GM21360 (cell line): ENCODE data around the gene EGLN3.

Source experiments
- ATAC-seq: cut with Tn5 transposase; IDR thresholded peaks from one replicate; pipeline ENCODE4 v1.9.1; 2021; ENCODE audit warnings: mild to moderate bottlenecking, moderate library complexity; ENCODE audit not compliant: unreplicated experiment

EGLN3 gene

GRCh38 chr14:33876274-33876673 is 74.6 kb downstream of the EGLN3 start:
- ATAC-seq: no peak
